GM23248 (cell line): Measurements from ENCODE around the gene FAM124B. TPM values are rescaled to one million over a fixed set of nuclear protein-coding genes. Genes with fewer than 3 reads are reported as not detected.

Experiments used
- DNase-seq: peaks from one replicate; pipeline ENCODE4 v3.0.0-alpha.2; 2015
- H2AFZ ChIP-seq: fragments of 200-600 bp; sonication (generic); 2 replicates; pipeline ENCODE4 v1.6.1; 2016; ENCODE audit warnings: antibody characterized with exemption
- H3F3A ChIP-seq: fragments of 200-600 bp; sonication (generic); 2 replicates; pipeline ENCODE4 v1.6.1; 2016; ENCODE audit warnings: mild to moderate bottlenecking, antibody characterized with exemption, mixed run types; ENCODE audit not compliant: insufficient read depth
- H3K27ac ChIP-seq: fragments of 200-600 bp; sonication (generic); 2 replicates; pipeline ENCODE4 v1.5.1; 2016; ENCODE audit warnings: mild to moderate bottlenecking
- H3K27me3 ChIP-seq: fragments of 200-600 bp; sonication (generic); replicated peaks from 2 replicates; pipeline ENCODE4 v1.6.1; 2016; ENCODE audit warnings: mild to moderate bottlenecking; ENCODE audit not compliant: insufficient read depth
- H3K36me3 ChIP-seq: fragments of 200-600 bp; sonication (generic); 2 replicates; pipeline ENCODE4 v1.6.1; 2016; ENCODE audit warnings: low read depth, mild to moderate bottlenecking
- H3K4me1 ChIP-seq: fragments of 200-600 bp; sonication (generic); 2 replicates; pipeline ENCODE4 v1.6.1; 2016; ENCODE audit warnings: mild to moderate bottlenecking; ENCODE audit not compliant: insufficient read depth
- H3K4me2 ChIP-seq: fragments of 200-600 bp; sonication (generic); one replicate; pipeline ENCODE4 v1.6.1; 2016; ENCODE audit warnings: mild to moderate bottlenecking; ENCODE audit not compliant: unreplicated experiment
- H3K4me3 ChIP-seq: fragments of 200-600 bp; sonication (generic); 2 replicates; pipeline ENCODE4 v1.5.1; 2016; ENCODE audit warnings: mild to moderate bottlenecking
- H3K79me2 ChIP-seq: fragments of 200-600 bp; sonication (generic); 2 replicates; pipeline ENCODE4 v1.6.1; 2016; ENCODE audit warnings: mild to moderate bottlenecking; ENCODE audit not compliant: insufficient read depth
- H3K9ac ChIP-seq: fragments of 200-600 bp; sonication (generic); 2 replicates; pipeline ENCODE4 v1.6.1; 2016; ENCODE audit warnings: mild to moderate bottlenecking
- H3K9me2 ChIP-seq: fragments of 200-600 bp; sonication (generic); 2 replicates; pipeline ENCODE4 v1.6.1; 2016; ENCODE audit warnings: mixed run types, mild to moderate bottlenecking, moderate library complexity; ENCODE audit not compliant: insufficient read depth
- H3K9me3 ChIP-seq: fragments of 200-600 bp; sonication (generic); one replicate; pipeline ENCODE4 v1.6.1; 2017; ENCODE audit warnings: low read depth
- H4K20me1 ChIP-seq: fragments of 200-600 bp; sonication (generic); 2 replicates; pipeline ENCODE4 v1.6.0; 2016; ENCODE audit not compliant: insufficient read depth
- EZH2 ChIP-seq: fragments of 200-600 bp; sonication (generic); IDR thresholded peaks from 2 replicates; pipeline ENCODE4 v1.6.1; 2018; ENCODE audit warnings: antibody characterized with exemption, mild to moderate bottlenecking; ENCODE audit not compliant: insufficient read depth, poor library complexity, severe bottlenecking
- EZH2phosphoT487 ChIP-seq: fragments of 200-600 bp; sonication (generic); IDR thresholded peaks from 2 replicates; pipeline ENCODE4 v1.6.1; 2018; ENCODE audit warnings: antibody characterized with exemption, moderate library complexity, mild to moderate bottlenecking, low read depth; ENCODE audit not compliant: insufficient read depth
- WGBS, 2 experiments: methylation state at CpG; one replicate each; pipeline ENCODE4 v1.1.6; 2015 to 2017; ENCODE audit warnings: low lambda C conversion rate in 2 of 2, low coverage in 1 of 2; ENCODE audit errors: missing lambda C conversion rate in 2 of 2; 5-methylcytosine and 5-hydroxymethylcytosine counted together
- in situ Hi-C: fragments of 300-500 bp; cut with MboI; formaldehyde crosslinking; loops from 2 replicates; pipeline ENCODE4 v1.15.0; 2020
- polyA plus RNA-seq: library from polyadenylated mRNA; unstranded; fragments of >200 nt; fragmentation: Nextera tagmentation; extraction: Ambion mirVana; gene quantifications from 2 replicates; pipeline ENCODE4 v1.2.1, GENCODE V29; 2016
- total RNA-seq: library from RNA; depleted of rRNA; stranded (reverse); fragments of >200 nt; shearing (Covaris generic); gene quantifications from 2 replicates; pipeline ENCODE4 v1.2.3, GENCODE V29; 2014; rRNA removed

FAM124B gene, protein sequence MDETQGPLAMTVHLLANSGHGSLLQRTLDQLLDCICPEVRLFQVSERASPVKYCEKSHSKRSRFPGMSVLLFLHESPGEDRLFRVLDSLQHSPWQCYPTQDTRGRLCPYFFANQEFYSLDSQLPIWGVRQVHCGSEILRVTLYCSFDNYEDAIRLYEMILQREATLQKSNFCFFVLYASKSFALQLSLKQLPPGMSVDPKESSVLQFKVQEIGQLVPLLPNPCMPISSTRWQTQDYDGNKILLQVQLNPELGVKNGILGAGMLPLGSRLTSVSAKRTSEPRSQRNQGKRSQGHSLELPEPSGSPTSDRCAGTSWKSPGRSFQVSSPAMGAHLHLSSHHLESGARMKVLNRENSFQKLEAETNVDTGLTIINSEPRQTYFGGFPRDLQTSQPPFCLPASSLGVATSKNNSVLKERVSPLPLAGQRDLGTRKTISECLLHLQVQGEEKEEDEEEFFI
- total RNA-seq = not detected in 2 replicates
- not detected in 2 replicates for polyA plus RNA-seq

DNA sequence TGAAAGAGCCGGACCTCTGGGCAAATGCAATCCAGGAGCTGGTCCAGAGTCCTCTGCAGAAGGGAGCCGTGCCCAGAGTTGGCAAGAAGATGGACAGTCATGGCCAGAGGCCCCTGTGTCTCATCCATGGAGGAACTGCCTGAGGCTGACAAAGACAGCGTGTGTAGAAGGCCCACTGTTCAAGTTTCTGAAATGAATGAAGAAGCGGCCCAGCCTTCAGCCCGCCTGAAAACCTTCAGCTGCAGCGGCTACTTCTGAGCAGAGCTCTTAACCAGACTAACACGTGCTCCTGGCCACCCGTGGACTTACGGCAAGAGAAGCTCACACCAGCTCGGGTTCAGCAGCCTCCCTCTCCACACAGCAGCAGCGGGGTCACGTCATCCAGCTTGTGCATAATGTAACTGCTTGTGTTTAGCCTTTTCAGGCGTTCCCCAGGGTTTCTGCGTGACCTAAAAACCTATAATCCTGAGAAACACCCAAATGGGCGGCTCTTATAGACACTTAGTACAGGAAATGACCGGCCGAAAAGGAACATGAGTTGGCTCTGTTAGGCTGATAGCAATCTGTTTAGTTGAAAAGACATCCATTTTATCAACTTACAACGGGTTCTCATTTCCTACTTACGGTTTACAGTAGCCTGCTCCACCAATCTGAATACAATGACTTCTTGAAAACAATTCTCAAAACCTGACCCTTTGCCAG lies at the start of gene FAM124B:
TSS of gene FAM124B (minus strand) at position 467 of the 702 bp plus-strand sequence. CDS start at position 128, 339 bp downstream.
- peak within 1 kb of the TSS; percentile 35 for H3K4me2 ChIP-seq
- H4K20me1 ChIP-seq = no peaks in the 10 kb centered on the region
- peak within 1 kb of the TSS; percentile 20; the same call in 1 of the 2 replicates for H3K9ac ChIP-seq
- TF ChIP-seq EZH2 (no peak), EZH2phosphoT487 (no peak)
- H3K27ac ChIP-seq = no peak within 1 kb of the TSS
- 45 to 51% methylated on average over 19 of the region's 19 CpGs for WGBS, 2 experiments
- peak within 1 kb of the TSS; percentile 72 for H2AFZ ChIP-seq
- H3K9me2 ChIP-seq = no peaks in the 10 kb centered on the region
- DNase-seq = peak; percentile 74
- no peaks in the 10 kb centered on the region for H3K27me3 ChIP-seq
- H3K4me3 ChIP-seq = no peak within 1 kb of the TSS
- in situ Hi-C loops = no loop called here
- no peaks in the 10 kb centered on the region for H3K9me3 ChIP-seq
- no peaks in the 10 kb centered on the region for H3F3A ChIP-seq
- no peaks in the 10 kb centered on the region for H3K4me1 ChIP-seq
- H3K79me2 ChIP-seq = no peaks in the 10 kb centered on the region
- no peaks in the 10 kb centered on the region for H3K36me3 ChIP-seq

DNA sequence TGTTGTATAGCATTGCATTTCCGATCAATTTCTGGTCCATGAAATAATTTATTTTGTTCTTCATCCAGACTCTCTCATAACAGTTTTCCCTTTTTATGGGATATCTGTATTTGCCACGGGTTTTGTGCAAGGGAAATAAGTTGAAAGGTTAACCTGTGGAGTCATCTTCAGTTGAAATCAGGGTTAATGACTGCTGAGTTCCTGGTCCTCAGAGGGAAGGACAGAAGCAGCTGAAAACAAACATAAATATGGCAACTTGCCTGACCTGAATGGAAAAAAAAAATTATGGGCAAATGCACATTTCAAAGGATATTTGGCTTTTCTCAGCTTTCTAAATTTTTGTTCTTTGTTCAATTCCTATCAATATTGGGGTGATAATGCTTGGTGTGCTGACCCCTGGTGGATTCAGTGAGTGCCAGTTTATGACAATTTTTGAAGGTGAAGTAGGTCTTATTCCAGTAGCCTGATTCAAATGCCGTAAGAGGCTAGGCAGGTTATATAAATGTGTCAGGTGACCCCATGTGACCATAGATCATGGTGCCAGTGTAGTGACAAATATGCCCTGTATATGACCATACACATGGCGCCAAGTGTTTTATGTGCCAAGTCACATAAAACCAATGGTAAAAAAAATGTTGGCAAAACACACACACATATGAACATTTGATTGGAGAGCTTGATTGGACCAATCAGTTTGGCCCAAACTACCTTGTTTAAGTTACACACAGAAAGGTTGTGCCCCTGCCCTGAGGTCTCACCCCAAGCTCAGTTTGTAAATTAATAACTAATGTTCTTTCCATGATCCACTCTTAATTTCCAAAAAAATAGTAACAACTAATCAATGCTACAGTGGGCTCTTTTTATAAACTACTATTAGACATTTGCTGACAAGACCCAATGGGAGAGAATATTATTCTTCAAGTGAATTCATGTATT lies 47.6 kb upstream of the FAM124B start:
- H3K4me2 ChIP-seq = no peak overlapping the region
- H3K9me3 ChIP-seq = no peaks in the 10 kb centered on the region
- no peaks in the 10 kb centered on the region for H3K36me3 ChIP-seq
- H2AFZ ChIP-seq = 0 out of 2 replicates have a peak overlapping the region, but pooled peaks have one; percentile 2
- H3K4me3 ChIP-seq = no peak overlapping the region
- no peaks in the 10 kb centered on the region for H3K9me2 ChIP-seq
- no peaks in the 10 kb centered on the region for H4K20me1 ChIP-seq
- H3K79me2 ChIP-seq = no peaks in the 10 kb centered on the region
- 47 to 51% methylated on average over 4 of the region's 4 CpGs for WGBS, 2 experiments
- H3K27me3 ChIP-seq = no peaks in the 10 kb centered on the region
- H3F3A ChIP-seq = no peaks in the 10 kb centered on the region
- DNase-seq = peak; percentile 51
- H3K4me1 ChIP-seq = no peaks in the 10 kb centered on the region
- in situ Hi-C loops = no loop called here
- TF ChIP-seq EZH2 (no peak), EZH2phosphoT487 (no peak)
- H3K9ac ChIP-seq = no peak overlapping the region
- H3K27ac ChIP-seq = no peak overlapping the region

DNA sequence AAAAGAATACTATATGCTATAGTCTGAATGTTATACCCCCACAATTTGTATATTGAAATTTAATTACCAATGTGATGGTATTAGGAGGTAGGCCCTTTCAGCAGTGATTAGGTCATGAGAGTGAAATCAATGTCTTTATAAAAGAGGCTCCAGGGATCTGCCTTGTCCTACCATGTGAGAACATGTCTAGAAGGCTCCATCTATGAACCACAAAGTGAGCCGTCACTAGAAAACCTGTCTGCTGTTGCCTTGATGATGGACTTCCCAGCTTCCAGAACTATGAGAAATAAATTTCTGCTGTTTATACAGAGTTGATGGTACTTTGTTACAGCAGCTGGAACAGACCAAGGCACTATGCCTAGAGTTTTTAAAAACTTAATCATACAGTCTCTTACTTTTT lies 46.3 kb upstream of the FAM124B start:
- in situ Hi-C loops = no loop called here
- Histone ChIP-seq H3K79me2 (no peaks in the 10 kb centered on the region), H3K27me3 (no peaks in the 10 kb centered on the region), H3K27ac (no peak overlapping the region), H3F3A (no peaks in the 10 kb centered on the region), H3K4me3 (no peak overlapping the region), H4K20me1 (no peaks in the 10 kb centered on the region), H3K9ac (no peak overlapping the region), H3K36me3 (no peaks in the 10 kb centered on the region), H3K4me2 (no peak overlapping the region), H2AFZ (no peak overlapping the region), H3K4me1 (no peaks in the 10 kb centered on the region), H3K9me3 (no peaks in the 10 kb centered on the region), H3K9me2 (no peaks in the 10 kb centered on the region)
- 96 to 100% methylated on average over 1 of the region's 1 CpG for WGBS, 2 experiments
- TF ChIP-seq EZH2 = no peak
- TF ChIP-seq EZH2phosphoT487 = no peak
- DNase-seq = no peak

DNA sequence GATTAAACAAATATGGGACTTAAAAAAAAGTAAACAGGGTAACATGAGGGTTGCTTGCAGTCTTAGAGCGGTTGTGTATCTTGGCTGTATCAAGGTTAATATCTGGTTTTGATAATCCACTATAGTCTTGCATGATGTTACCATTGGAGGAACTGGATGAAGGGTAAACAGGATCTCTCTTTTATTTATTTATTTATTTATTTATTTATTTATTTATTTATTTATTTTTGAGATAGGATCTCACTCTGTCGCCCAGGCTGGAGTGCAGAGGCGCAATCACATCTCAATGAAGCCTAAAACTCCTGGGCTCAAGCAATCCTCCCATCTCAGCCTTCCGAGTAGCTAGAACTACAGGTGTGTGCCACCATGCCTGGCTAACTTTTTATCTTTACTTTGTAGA lies 42.9 kb upstream of the FAM124B start:
- Histone ChIP-seq H3K4me1 (no peaks in the 10 kb centered on the region), H3K9ac (no peak overlapping the region), H2AFZ (no peak overlapping the region), H3K9me3 (no peaks in the 10 kb centered on the region), H3K27ac (no peak overlapping the region), H3K4me2 (no peak overlapping the region), H3K27me3 (no peaks in the 10 kb centered on the region), H3K79me2 (no peaks in the 10 kb centered on the region), H3F3A (no peaks in the 10 kb centered on the region), H3K36me3 (no peaks in the 10 kb centered on the region), H3K9me2 (no peaks in the 10 kb centered on the region), H3K4me3 (no peak overlapping the region), H4K20me1 (no peaks in the 10 kb centered on the region)
- in situ Hi-C loops = no loop called here
- no peak for DNase-seq
- no peak for TF ChIP-seq EZH2phosphoT487
- TF ChIP-seq EZH2 = no peak
- 84 to 85% methylated on average over 4 of the region's 4 CpGs for WGBS, 2 experiments
